NB4 (cell line): ENCODE measurements around the gene HGS.
A peak's percentile ranks its signal among the peaks of the same experiment; 100 is the strongest.

Source experiments
- DNase-seq: peaks from one replicate; pipeline ENCODE4 v3.0.0; 2010; ENCODE audit warnings: low read depth
- H3K4me3 ChIP-seq: one replicate; pipeline ENCODE4 v1.5.1; 2011; ENCODE audit warnings: mild to moderate bottlenecking, low read depth, low read length, moderate library complexity
- CTCF ChIP-seq: IDR thresholded peaks from one replicate; pipeline ENCODE4 v1.5.1; 2012; ENCODE audit warnings: low read depth, low read length
- MAX ChIP-seq: IDR thresholded peaks from 2 replicates; pipeline ENCODE4 v1.6.1; 2011; ENCODE audit warnings: low read depth, low read length
- MYC ChIP-seq: IDR thresholded peaks from 2 replicates; pipeline ENCODE4 v1.6.1; 2011; ENCODE audit warnings: low read depth, low read length
- POLR2A ChIP-seq: IDR thresholded peaks from 2 replicates; pipeline ENCODE4 v1.6.1; 2011; ENCODE audit warnings: mild to moderate bottlenecking; ENCODE audit not compliant: insufficient read length; ENCODE audit errors: extremely low read depth

Gene HGS

GRCh38 chr17:81685108-81685507 is 1.3 kb downstream of the HGS start:
- peak; percentile 49 for DNase-seq
- peak overlapping the region; percentile 90 for H3K4me3 ChIP-seq
- no peak for TF ChIP-seq POLR2A
- TF ChIP-seq MYC = no peak
- TF ChIP-seq CTCF = no peak
- no peak for TF ChIP-seq MAX

- DNase-seq = no peak
- TF ChIP-seq MYC = no peak
- TF ChIP-seq POLR2A = no peak
- TF ChIP-seq CTCF = no peak
- no peak for TF ChIP-seq MAX
- no peak overlapping the region for H3K4me3 ChIP-seq
Measured at GRCh38 chr17:81686614-81687013, 2.8 kb downstream of the HGS start.

GRCh38 chr17:81687770-81688541 is 4.1 kb downstream of the HGS start:
- H3K4me3 ChIP-seq = no peak overlapping the region
- DNase-seq = no peak
- TF ChIP-seq CTCF = no peak
- no peak for TF ChIP-seq MYC
- no peak for TF ChIP-seq MAX
- no peak for TF ChIP-seq POLR2A

DNA sequence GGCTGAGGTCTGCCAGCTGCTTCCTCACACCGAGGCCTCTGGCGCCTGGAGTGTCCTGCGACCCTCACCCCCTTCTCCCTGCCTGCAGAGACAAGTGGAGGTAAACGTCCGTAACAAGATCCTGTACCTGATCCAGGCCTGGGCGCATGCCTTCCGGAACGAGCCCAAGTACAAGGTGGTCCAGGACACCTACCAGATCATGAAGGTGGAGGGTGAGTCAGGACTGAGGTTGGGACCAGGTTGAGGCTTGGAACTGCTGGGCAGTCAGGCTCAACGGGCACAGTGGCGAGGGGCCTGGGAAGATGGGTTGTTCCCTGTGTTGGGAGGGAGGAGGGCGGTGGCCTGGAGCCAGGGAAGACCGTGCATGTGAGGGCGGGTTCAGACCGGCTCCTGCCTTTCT is 4.8 kb downstream of the HGS start:
- no peak for TF ChIP-seq MYC
- TF ChIP-seq MAX = no peak
- no peak for TF ChIP-seq POLR2A
- no peak for TF ChIP-seq CTCF
- no peak for DNase-seq
- no peak overlapping the region for H3K4me3 ChIP-seq

DNA sequence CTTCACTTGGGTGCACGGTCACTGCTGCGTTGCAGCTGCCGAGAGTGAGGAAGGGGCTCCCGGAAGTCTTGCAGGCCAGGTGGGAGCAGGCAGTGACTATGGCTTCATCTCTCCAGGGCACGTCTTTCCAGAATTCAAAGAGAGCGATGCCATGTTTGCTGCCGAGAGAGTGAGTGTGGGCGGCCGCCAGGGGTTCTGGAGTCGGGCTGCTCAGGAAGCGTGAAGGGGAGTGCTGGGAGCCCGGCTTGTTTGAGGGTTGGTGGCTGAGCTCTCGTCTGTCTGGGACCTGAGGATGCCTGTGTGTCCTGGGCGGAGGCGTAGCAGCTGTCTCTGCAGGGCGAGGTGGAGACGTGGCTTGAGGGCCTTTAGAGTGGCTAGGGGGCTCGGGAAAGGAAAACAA is 6.3 kb downstream of the HGS start:
- no peak overlapping the region for H3K4me3 ChIP-seq
- no peak for DNase-seq
- no peak for TF ChIP-seq CTCF
- no peak for TF ChIP-seq POLR2A
